CD14-positive monocyte (primary cell): Measurements from ENCODE around the gene C5orf15. TPM values are rescaled to one million over a fixed set of nuclear protein-coding genes. Genes with fewer than 3 reads are reported as not detected.

ENCODE experiments used
- DNase-seq, 3 donors: peaks; one replicate each; pipeline ENCODE4 v3.0.0-alpha.2; 2011 to 2022
- H2AFZ ChIP-seq: 2 replicates; pipeline ENCODE4 v1.6.0; 2012; ENCODE audit warnings: mild to moderate bottlenecking, low read depth, low read length, inconsistent platforms; ENCODE audit not compliant: insufficient read depth, poor library complexity, severe bottlenecking
- H3K27ac ChIP-seq, 2 donors: 1 replicate in 1 of 2; 2 replicates in 1 of 2; pipeline ENCODE4 v1.5.1; 2012 to 2013; ENCODE audit warnings: low read length in 2 of 2, control low read depth in 1 of 2, inconsistent platforms in 1 of 2, low read depth in 1 of 2, mild to moderate bottlenecking in 1 of 2
- H3K27me3 ChIP-seq, 2 donors: one replicate each; pipeline versions ENCODE4 v1.6.0 to v1.6.1; 2011 to 2013; ENCODE audit warnings: low read length in 2 of 2; ENCODE audit not compliant: control insufficient read depth in 2 of 2, insufficient read depth in 2 of 2
- H3K36me3 ChIP-seq, 2 donors: replicated peaks in 1 of 2; 1 replicate in 1 of 2; 2 replicates in 1 of 2; pipeline versions ENCODE4 v1.5.1 to v1.6.1; 2012 to 2013; ENCODE audit warnings: low read length in 2 of 2, control low read depth in 1 of 2, inconsistent platforms in 1 of 2, mild to moderate bottlenecking in 1 of 2; ENCODE audit not compliant: insufficient read depth in 2 of 2, control insufficient read depth in 1 of 2
- H3K4me1 ChIP-seq, 2 donors: 1 replicate in 1 of 2; 2 replicates in 1 of 2; pipeline versions ENCODE4 v1.5.1 to v1.6.1; 2012 to 2013; ENCODE audit warnings: low read length in 2 of 2, control low read depth in 1 of 2, inconsistent platforms in 1 of 2, mild to moderate bottlenecking in 1 of 2, moderate library complexity in 1 of 2; ENCODE audit not compliant: insufficient read depth in 2 of 2, control insufficient read depth in 1 of 2
- H3K4me2 ChIP-seq: replicated peaks from 2 replicates; pipeline ENCODE3; 2012; ENCODE audit warnings: low read length, moderate library complexity, mild to moderate bottlenecking; ENCODE audit not compliant: poor library complexity, severe bottlenecking; ENCODE audit errors: extremely low read depth
- H3K4me3 ChIP-seq, 3 experiments: fragments of 200-600 bp in 1 of 3; sonication (generic) in 1 of 3; replicated peaks in 1 of 3; 1 replicate in 2 of 3; 2 replicates in 1 of 3; pipeline ENCODE4 v1.5.1; 2011 to 2013; ENCODE audit warnings: low read length in 3 of 3, mild to moderate bottlenecking in 3 of 3, control low read depth in 2 of 3, low read depth in 2 of 3, inconsistent platforms in 1 of 3, moderate library complexity in 1 of 3
- H3K79me2 ChIP-seq: 2 replicates; pipeline ENCODE4 v1.6.0; 2012; ENCODE audit warnings: mild to moderate bottlenecking, control low read depth, inconsistent platforms, low read length, moderate library complexity; ENCODE audit not compliant: insufficient read depth
- H3K9ac ChIP-seq: 2 replicates; pipeline ENCODE4 v1.6.0; 2017; ENCODE audit warnings: low read length, mild to moderate bottlenecking; ENCODE audit not compliant: insufficient read depth, poor library complexity, severe bottlenecking
- H3K9me3 ChIP-seq, 2 donors: replicated peaks in 1 of 2; 1 replicate in 1 of 2; 2 replicates in 1 of 2; pipeline versions ENCODE4 v1.5.1 to v1.6.1; 2012 to 2013; ENCODE audit warnings: low read length in 2 of 2, control low read depth in 1 of 2; ENCODE audit not compliant: control insufficient read depth in 1 of 2, insufficient read depth in 1 of 2
- H4K20me1 ChIP-seq: 2 replicates; pipeline ENCODE4 v1.6.0; 2012; ENCODE audit warnings: mild to moderate bottlenecking, low read length, control low read depth, moderate library complexity; ENCODE audit not compliant: insufficient read depth
- H3K27ac Mint-ChIP-seq, 7 donors: one replicate each; pipeline ENCODE4 v1.8.0; 2020; ENCODE audit warnings: mild to moderate bottlenecking in 7 of 7, mixed read lengths in 7 of 7, moderate library complexity in 6 of 7, inconsistent platforms in 2 of 7
- H3K27me3 Mint-ChIP-seq, 3 donors: one replicate each; pipeline ENCODE4 v1.8.0; 2021 to 2022; ENCODE audit warnings: low read depth in 3 of 3, mild to moderate bottlenecking in 3 of 3, mixed read lengths in 3 of 3, moderate library complexity in 3 of 3, inconsistent platforms in 1 of 3
- H3K36me3 Mint-ChIP-seq, 2 donors: one replicate each; pipeline ENCODE4 v1.8.0; 2020; ENCODE audit warnings: mixed read lengths in 2 of 2, inconsistent platforms in 1 of 2, mild to moderate bottlenecking in 1 of 2
- H3K4me1 Mint-ChIP-seq: one replicate; pipeline ENCODE4 v1.8.0; 2020; ENCODE audit warnings: mild to moderate bottlenecking, mixed read lengths
- H3K4me3 Mint-ChIP-seq, 2 donors: one replicate each; pipeline ENCODE4 v1.8.0; 2020; ENCODE audit warnings: mild to moderate bottlenecking in 2 of 2, mixed read lengths in 2 of 2, moderate library complexity in 1 of 2
- H3K9me3 Mint-ChIP-seq, 7 donors: one replicate each; pipeline ENCODE4 v1.8.0; 2020 to 2022; ENCODE audit warnings: mixed read lengths in 7 of 7, mild to moderate bottlenecking in 6 of 7, moderate library complexity in 6 of 7, inconsistent platforms in 2 of 7
- CTCF ChIP-seq: fragments of 200-600 bp; IDR thresholded peaks from one replicate; pipeline ENCODE4 v1.8.0; 2022; ENCODE audit warnings: antibody characterized with exemption, mild to moderate bottlenecking
- WGBS: methylation state at CpG from one replicate; pipeline ENCODE4 v1.1.5; 2013; ENCODE audit warnings: missing lambda C conversion rate; ENCODE audit not compliant: insufficient coverage; 5-methylcytosine and 5-hydroxymethylcytosine counted together
- intact Hi-C, 2 donors: fragments of 100-400 bp; cut with micrococcal nuclease; formaldehyde crosslinking; loops; one replicate each; pipeline versions ENCODE4 v1.15.0 to v1.15.1; 2023
- polyA plus RNA-seq, 3 donors: library from polyadenylated mRNA; depleted of rRNA in 1 of 3; unstranded in 2 of 3; stranded (reverse) in 1 of 3; fragments of 300-500 nt in 2 of 3; fragments of >200 nt in 1 of 3; fragmentation: Illumina TruSeq in 2 of 3; gene quantifications; 1 replicate in 2 of 3; 2 replicates in 1 of 3; pipeline ENCODE4 v1.2.3, GENCODE V29; 2012 to 2021

C5orf15 gene
- polyA plus RNA-seq, 3 donors, result 38.0 to 59.2 (median 46.9) TPM

- TF ChIP-seq CTCF, result no peak
- Histone ChIP-seq H3K36me3 (peaks cover 5 to 14% of the 10 kb centered on the region in 2 donors), H3K4me3 (peak overlapping the region; percentile 55 to 82 (median 55)), H2AFZ (peak overlapping the region; percentile 91), H3K4me1 (peaks cover 23 to 28% of the 10 kb centered on the region in 2 donors), H3K79me2 (peaks cover 33% of the 10 kb centered on the region), H3K9ac (peak overlapping the region; percentile 92), H3K27ac (peak overlapping the region; percentile 43 to 84), H3K4me2 (peak overlapping the region; percentile 96), H4K20me1 (peaks cover 35% of the 10 kb centered on the region), H3K9me3 (no peaks in the 10 kb centered on the region), H3K27me3 (peaks cover 20 to 39% of the 10 kb centered on the region in 2 donors)
- peaks cover 47 to 52% (median 48%) of the 10 kb centered on the region in 3 donors for H3K27me3 Mint-ChIP-seq
- H3K9me3 Mint-ChIP-seq, result peaks cover 0 to 16% (median 2%) of the 10 kb centered on the region in 7 donors
- peak in 2 of 3 donors; percentile 10 to 27 for DNase-seq
- intact Hi-C loops, result no loop called here
- WGBS, result 27% methylated on average over 36 of the region's 40 CpGs
- peaks cover 28% of the 10 kb centered on the region for H3K4me1 Mint-ChIP-seq
- peaks cover 14 to 18% of the 10 kb centered on the region in 2 donors for H3K36me3 Mint-ChIP-seq
- peak overlapping the region in 5 of 7 donors; percentile 32 to 83 (median 56) for H3K27ac Mint-ChIP-seq
- H3K4me3 Mint-ChIP-seq, result peak overlapping the region; percentile 86 to 95
Measured at GRCh38 chr5:134005417-134006061, 37.1 kb upstream of the C5orf15 start.

GRCh38 chr5:134004626-134005416, 36.4 kb upstream of the C5orf15 start, which contains the start of gene VDAC1:
Gene VDAC1, minus strand, starts transcription at chr5:134004975. Its CDS starts 11,963 bp downstream, at chr5:133993012.
- no peak for TF ChIP-seq CTCF
- Histone ChIP-seq H2AFZ (peak within 1 kb of the TSS; percentile 91), H3K9me3 (no peaks in the 10 kb centered on the region), H3K27me3 (peaks cover 16 to 33% of the 10 kb centered on the region in 2 donors), H3K36me3 (peaks cover 5 to 18% of the 10 kb centered on the region in 2 donors), H3K4me1 (peaks cover 23 to 28% of the 10 kb centered on the region in 2 donors), H3K4me3 (peak within 1 kb of the TSS; percentile 55 to 82 (median 55)), H3K79me2 (peaks cover 40% of the 10 kb centered on the region), H3K27ac (peak within 1 kb of the TSS; percentile 55 to 84), H4K20me1 (peaks cover 42% of the 10 kb centered on the region), H3K9ac (peak within 1 kb of the TSS; percentile 92), H3K4me2 (peak within 1 kb of the TSS; percentile 96)
- Mint-ChIP-seq H3K9me3 (peaks cover 0 to 12% (median 0%) of the 10 kb centered on the region in 7 donors), H3K4me1 (peaks cover 29% of the 10 kb centered on the region), H3K4me3 (peak within 1 kb of the TSS; percentile 87 to 95), H3K27ac (peak within 1 kb of the TSS; percentile 78 to 88 (median 85)), H3K36me3 (peaks cover 14 to 18% of the 10 kb centered on the region in 2 donors), H3K27me3 (peaks cover 42 to 45% (median 42%) of the 10 kb centered on the region in 3 donors)
- intact Hi-C loops, result no loop called here
- under 1% methylated on average over 96 of the region's 96 CpGs for WGBS
- peak; percentile 62 to 80 (median 72) for DNase-seq
